ENCODE measurements around the gene GNAL. TPM values are rescaled to one million over a fixed set of nuclear protein-coding genes. Genes with fewer than 3 reads are reported as not detected.

The GNAL gene
- total RNA-seq, 1 donor from 2014 or later: 1.1 TPM

DNA sequence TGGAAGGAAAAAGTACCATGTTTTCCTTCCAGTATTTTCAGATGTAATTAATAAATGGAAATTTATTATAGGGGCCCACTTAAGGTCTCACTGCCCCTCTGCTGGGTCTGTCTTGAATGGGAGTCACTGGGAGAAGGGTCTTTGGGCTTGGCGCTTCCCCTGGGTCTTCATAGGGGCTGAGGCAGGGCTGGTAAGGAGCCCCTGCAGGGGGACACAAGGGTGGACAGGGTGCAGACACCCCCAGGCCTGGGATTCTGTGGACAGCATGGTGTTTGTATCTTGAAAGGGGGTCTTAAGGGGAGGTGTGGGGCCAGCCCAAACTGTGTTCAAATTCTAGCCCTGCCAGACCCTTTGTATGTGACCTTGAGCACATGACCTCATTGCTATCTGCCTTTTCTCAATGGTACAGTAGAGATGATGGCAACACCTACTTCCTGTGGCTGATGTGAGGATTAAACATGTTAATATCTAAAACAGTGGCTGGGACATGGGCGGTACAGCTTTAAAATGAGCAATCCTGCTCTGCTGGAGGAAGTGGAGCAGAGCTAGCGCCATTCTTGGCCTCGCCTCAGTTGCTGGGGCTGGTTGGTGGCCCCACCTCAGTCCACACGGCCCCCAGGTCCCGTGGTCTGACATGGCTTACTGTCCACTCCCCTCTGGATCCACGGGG is 71.6 kb downstream of the GNAL start:
- Histone ChIP-seq H3K27me3 (ENCODE audit: low read depth) (no peaks in the 10 kb centered on the region), H3K36me3 (no peaks in the 10 kb centered on the region), H3K4me3 (no peak overlapping the region), H3K4me1 (no peaks in the 10 kb centered on the region), H3K9me3 (replicated peaks) (no peaks in the 10 kb centered on the region), H3K27ac (replicated peaks) (no peak overlapping the region)
- DNase-seq: no peak
- intact Hi-C loops (cut with micrococcal nuclease): no loop called here
- TF ChIP-seq, protein P1, sequence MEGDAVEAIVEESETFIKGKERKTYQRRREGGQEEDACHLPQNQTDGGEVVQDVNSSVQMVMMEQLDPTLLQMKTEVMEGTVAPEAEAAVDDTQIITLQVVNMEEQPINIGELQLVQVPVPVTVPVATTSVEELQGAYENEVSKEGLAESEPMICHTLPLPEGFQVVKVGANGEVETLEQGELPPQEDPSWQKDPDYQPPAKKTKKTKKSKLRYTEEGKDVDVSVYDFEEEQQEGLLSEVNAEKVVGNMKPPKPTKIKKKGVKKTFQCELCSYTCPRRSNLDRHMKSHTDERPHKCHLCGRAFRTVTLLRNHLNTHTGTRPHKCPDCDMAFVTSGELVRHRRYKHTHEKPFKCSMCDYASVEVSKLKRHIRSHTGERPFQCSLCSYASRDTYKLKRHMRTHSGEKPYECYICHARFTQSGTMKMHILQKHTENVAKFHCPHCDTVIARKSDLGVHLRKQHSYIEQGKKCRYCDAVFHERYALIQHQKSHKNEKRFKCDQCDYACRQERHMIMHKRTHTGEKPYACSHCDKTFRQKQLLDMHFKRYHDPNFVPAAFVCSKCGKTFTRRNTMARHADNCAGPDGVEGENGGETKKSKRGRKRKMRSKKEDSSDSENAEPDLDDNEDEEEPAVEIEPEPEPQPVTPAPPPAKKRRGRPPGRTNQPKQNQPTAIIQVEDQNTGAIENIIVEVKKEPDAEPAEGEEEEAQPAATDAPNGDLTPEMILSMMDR (IDR thresholded peaks at IDR 0.05; ENCODE audit: borderline replicate concordance): no peak

DNA sequence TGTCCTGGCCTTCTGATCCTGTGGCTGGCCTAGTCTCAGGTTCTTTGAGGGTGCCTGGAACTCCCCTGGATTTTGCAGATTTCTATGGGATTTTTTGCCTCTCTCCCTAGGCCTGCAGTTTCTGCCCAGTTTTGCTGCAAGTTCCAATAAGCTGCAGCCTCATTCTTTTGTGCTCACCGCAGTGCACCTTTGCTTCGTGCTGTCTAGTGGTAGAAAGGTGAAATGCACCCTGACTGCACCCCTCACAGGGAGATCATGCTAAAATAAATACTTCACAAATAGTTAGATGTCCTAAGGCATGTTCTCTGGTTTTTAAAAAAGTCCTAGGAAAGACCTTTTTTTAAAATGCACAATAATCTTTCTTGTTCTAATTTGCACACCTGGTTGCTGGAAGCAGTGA is 72.5 kb downstream of the GNAL start:
- no peak overlapping the region for H3K27ac ChIP-seq (replicated peaks)
- intact Hi-C loops (cut with micrococcal nuclease): no loop called here
- no peaks in the 10 kb centered on the region for H3K9me3 ChIP-seq (replicated peaks)
- TF ChIP-seq, protein P1 (IDR thresholded peaks at IDR 0.05; ENCODE audit: borderline replicate concordance): peak; percentile 31
- no peaks in the 10 kb centered on the region for H3K36me3 ChIP-seq
- DNase-seq: no peak
- H3K4me3 ChIP-seq: no peak overlapping the region
- H3K4me1 ChIP-seq: no peaks in the 10 kb centered on the region
- no peaks in the 10 kb centered on the region for H3K27me3 ChIP-seq (ENCODE audit: low read depth)

DNA sequence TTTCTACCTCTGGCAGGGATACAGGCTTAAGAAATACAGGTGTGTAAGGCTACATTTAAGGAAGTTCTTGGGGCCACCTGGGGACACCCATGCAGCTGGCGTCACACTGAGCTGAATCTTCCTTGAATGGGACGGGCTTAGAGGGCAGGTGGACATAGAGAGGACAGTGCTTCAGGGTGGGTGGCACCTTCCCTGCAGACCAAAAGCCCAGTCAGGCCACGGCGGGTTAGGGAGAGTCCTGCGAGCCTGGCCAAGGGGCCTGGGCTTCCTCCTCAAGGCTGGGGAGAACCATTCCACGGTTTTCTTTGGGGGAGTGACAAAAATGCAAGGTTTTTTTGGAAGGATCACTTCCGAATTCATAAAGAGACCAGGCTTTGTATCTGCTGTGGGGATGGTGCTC is 73.4 kb downstream of the GNAL start:
- no peak for DNase-seq
- Histone ChIP-seq H3K4me1 (no peaks in the 10 kb centered on the region), H3K9me3 (replicated peaks) (no peaks in the 10 kb centered on the region), H3K27ac (replicated peaks) (no peak overlapping the region), H3K36me3 (no peaks in the 10 kb centered on the region), H3K27me3 (ENCODE audit: low read depth) (no peaks in the 10 kb centered on the region), H3K4me3 (no peak overlapping the region)
- intact Hi-C loops (cut with micrococcal nuclease): no loop called here
- TF ChIP-seq, protein P1 (IDR thresholded peaks at IDR 0.05; ENCODE audit: borderline replicate concordance): no peak

DNA sequence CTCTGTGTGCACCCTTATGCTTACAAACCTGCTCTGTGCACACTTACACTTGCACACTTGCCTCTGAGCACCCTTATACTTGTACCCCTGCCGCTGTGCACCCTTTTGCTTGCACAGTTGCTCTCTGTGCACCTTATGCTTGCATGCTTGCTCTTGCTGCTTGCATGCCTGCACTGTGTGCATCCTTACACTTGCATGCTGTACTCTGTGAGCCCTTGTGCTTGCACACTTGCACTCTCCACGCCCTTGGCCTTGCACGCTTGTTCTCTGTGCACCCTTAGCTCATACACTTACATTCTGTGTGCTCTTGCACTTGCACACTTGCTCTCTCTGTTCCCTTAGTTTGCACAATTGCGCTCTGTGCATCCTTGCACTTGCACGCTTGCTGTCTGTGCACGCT is 78.3 kb downstream of the GNAL start:
- TF ChIP-seq, protein P1 (IDR thresholded peaks at IDR 0.05; ENCODE audit: borderline replicate concordance): no peak
- Histone ChIP-seq H3K27ac (replicated peaks) (no peak overlapping the region), H3K4me3 (no peak overlapping the region), H3K27me3 (ENCODE audit: low read depth) (no peaks in the 10 kb centered on the region), H3K36me3 (no peaks in the 10 kb centered on the region), H3K9me3 (replicated peaks) (no peaks in the 10 kb centered on the region), H3K4me1 (no peaks in the 10 kb centered on the region)
- intact Hi-C loops (cut with micrococcal nuclease): no loop called here
- DNase-seq: no peak

DNA sequence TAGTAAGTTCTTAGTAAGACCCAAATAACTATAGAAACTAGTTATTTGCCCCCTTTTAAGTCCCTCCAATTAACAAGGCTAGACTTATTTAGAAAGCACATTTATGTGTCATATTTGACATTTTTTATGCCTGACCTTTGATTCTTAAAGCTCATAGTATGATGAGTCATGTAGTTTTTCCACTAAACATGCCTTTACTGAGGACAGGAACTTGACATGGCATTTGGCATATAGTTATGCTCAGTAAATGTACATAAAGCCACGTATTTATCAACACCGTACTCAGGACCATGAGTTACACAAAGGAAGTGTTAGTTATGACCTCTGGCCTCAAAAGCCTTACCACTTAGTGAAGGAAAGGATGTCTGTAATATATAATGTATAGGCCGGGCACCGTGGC is 78.9 kb downstream of the GNAL start:
- intact Hi-C loops (cut with micrococcal nuclease): no loop called here
- TF ChIP-seq, protein P1 (IDR thresholded peaks at IDR 0.05; ENCODE audit: borderline replicate concordance): no peak
- Histone ChIP-seq H3K27ac (replicated peaks) (no peak overlapping the region), H3K27me3 (ENCODE audit: low read depth) (no peaks in the 10 kb centered on the region), H3K4me1 (no peaks in the 10 kb centered on the region), H3K36me3 (no peaks in the 10 kb centered on the region), H3K9me3 (replicated peaks) (no peaks in the 10 kb centered on the region), H3K4me3 (no peak overlapping the region)
- DNase-seq: no peak

All from left ventricle myocardium inferior (tissue), 1 donor.